HepG2 (cell line): Measurements from ENCODE around the gene ZBTB32. TPM values are rescaled to one million over a fixed set of nuclear protein-coding genes. Genes with fewer than 3 reads are reported as not detected.

ENCODE experiments used
- FOXA1 ChIP-seq, 2 experiments: fragments of 450-650 bp in 1 of 2; sonication (generic) in 1 of 2; formaldehyde crosslinking in 1 of 2; IDR thresholded peaks; 2 replicates each; pipeline versions ENCODE4 v1.4.0 to v1.6.1; 2016 to 2020; ENCODE audit warnings: missing genetic modification reagents in 1 of 2
- HOXA5 ChIP-seq: sonication (generic); formaldehyde crosslinking; IDR thresholded peaks from 2 replicates; pipeline ENCODE4 v1.4.0; 2020; ENCODE audit warnings: missing genetic modification reagents
- JUND ChIP-seq: sonication (generic); formaldehyde crosslinking; IDR thresholded peaks from 2 replicates; pipeline ENCODE4 v1.8.0; 2022; ENCODE audit warnings: mild to moderate bottlenecking, missing genetic modification reagents
- NFATC3 ChIP-seq: sonication (generic); formaldehyde crosslinking; IDR thresholded peaks from 2 replicates; pipeline ENCODE4 v1.5.1; 2020; ENCODE audit warnings: mild to moderate bottlenecking, missing genetic modification reagents
- NFE2L1 ChIP-seq: sonication (generic); formaldehyde crosslinking; IDR thresholded peaks from 2 replicates; pipeline ENCODE4 v1.4.0; 2020; ENCODE audit warnings: missing genetic modification reagents, mild to moderate bottlenecking, borderline replicate concordance
- ONECUT2 ChIP-seq: sonication (generic); formaldehyde crosslinking; IDR thresholded peaks from 2 replicates; pipeline ENCODE4 v1.4.0; 2020; ENCODE audit warnings: missing genetic modification reagents
- POGZ ChIP-seq: sonication (generic); formaldehyde crosslinking; IDR thresholded peaks from 2 replicates; pipeline ENCODE4 v1.4.0; 2020; ENCODE audit warnings: mild to moderate bottlenecking, missing genetic modification reagents
- POLR2AphosphoS5 ChIP-seq: IDR thresholded peaks from 2 replicates; pipeline ENCODE4 v1.6.1; 2012; ENCODE audit warnings: low read depth, low read length
- TCF7 ChIP-seq: sonication (generic); IDR thresholded peaks from 2 replicates; pipeline ENCODE4 v1.6.1; 2016; ENCODE audit warnings: antibody characterized with exemption, low read depth
- THAP11 ChIP-seq: IDR thresholded peaks from 2 replicates; pipeline ENCODE4 v1.6.1; 2016; ENCODE audit warnings: missing biosample characterization, missing genetic modification reagents
- XRCC5 ChIP-seq: fragments of 200-400 bp; formaldehyde crosslinking; optimal IDR thresholded peaks from 2 replicates; pipeline ENCODE3; 2017; ENCODE audit warnings: mild to moderate bottlenecking, low read length
- ZNF556 ChIP-seq: sonication (generic); formaldehyde crosslinking; IDR thresholded peaks from 2 replicates; pipeline ENCODE4 v1.4.0; 2020; ENCODE audit warnings: mild to moderate bottlenecking, missing genetic modification reagents, borderline replicate concordance
- ZNF564 ChIP-seq: sonication (generic); formaldehyde crosslinking; IDR thresholded peaks from 2 replicates; pipeline ENCODE4 v1.8.1; 2023; ENCODE audit warnings: mild to moderate bottlenecking, missing genetic modification reagents
- ZNF570 ChIP-seq: sonication (generic); formaldehyde crosslinking; IDR thresholded peaks from 2 replicates; pipeline ENCODE4 v1.4.0; 2020; ENCODE audit warnings: mild to moderate bottlenecking, missing genetic modification reagents, borderline replicate concordance
- ZNF816 ChIP-seq: sonication (generic); formaldehyde crosslinking; IDR thresholded peaks from 2 replicates; pipeline ENCODE4 v1.8.0; 2022; ENCODE audit warnings: missing genetic modification reagents, mild to moderate bottlenecking, borderline replicate concordance
- polyA plus RNA-seq, 8 experiments: library from polyadenylated mRNA; depleted of rRNA in 3 of 8; stranded (reverse) in 7 of 8; unstranded in 1 of 8; fragments of >200 nt; fragmentation: Illumina TruSeq in 4 of 8; extraction: Trizol in 4 of 8; gene quantifications; 2 replicates each; pipeline versions ENCODE4 v1.2.1 to v1.2.3, GENCODE V29; 2011 to 2016; ENCODE audit warnings: low read depth in 4 of 8, missing spikeins in 1 of 8, mixed read lengths in 1 of 8; ENCODE audit not compliant: insufficient read depth in 1 of 8
- total RNA-seq, 5 experiments: library from RNA; depleted of rRNA; stranded (reverse); fragments of >200 nt; fragmentation: Illumina TruSeq; extraction: Trizol; gene quantifications; 2 replicates each; pipeline ENCODE4 v1.2.3, GENCODE V29; 2016; ENCODE audit warnings: low read depth in 1 of 5
- TF ChIP-seq, protein P1 (sequence below): sonication (generic); formaldehyde crosslinking; IDR thresholded peaks from 2 replicates; pipeline ENCODE4 v1.4.0; 2020; ENCODE audit warnings: mild to moderate bottlenecking, missing genetic modification reagents
- TF ChIP-seq, protein P2 (sequence below): sonication (generic); formaldehyde crosslinking; IDR thresholded peaks from 2 replicates; pipeline ENCODE4 v1.5.0; 2020; ENCODE audit warnings: mild to moderate bottlenecking, missing genetic modification reagents

Gene ZBTB32
- total and polyA plus RNA-seq, 2 of the 13 experiments (the other 11 are each of a cell fraction or from before 2014, with no cell fraction given) = not detected

DNA sequence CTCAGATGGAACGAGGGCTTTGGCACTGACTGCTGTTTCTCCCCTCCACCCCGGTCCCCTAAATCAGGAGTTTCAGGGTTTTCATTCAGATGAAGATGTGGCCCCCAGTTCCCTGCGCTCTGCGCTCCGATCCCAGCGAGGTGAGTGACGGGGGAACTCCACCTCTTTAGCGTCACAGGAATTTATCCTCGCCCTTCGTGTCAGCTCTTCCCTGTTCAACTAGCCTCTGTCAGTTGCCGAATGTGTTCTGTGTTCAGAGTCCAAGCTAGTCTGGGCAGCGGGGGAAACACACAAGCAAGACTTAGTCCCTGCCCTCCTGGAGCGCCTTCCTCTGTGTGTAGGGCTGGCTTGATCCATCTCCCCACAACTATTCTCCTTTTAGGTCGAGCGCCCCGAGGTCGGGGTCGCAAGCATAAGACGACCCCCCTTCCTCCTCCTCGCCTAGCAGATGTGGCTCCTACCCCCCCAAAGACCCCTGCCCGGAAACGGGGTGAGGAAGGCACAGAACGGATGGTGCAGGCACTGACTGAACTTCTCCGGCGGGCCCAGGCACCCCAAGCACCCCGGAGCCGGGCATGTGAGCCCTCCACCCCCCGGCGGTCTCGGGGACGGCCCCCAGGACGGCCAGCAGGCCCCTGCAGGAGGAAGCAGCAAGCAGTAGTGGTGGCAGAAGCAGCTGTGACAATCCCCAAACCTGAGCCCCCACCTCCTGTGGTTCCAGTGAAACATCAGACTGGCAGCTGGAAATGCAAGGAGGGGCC is 15.2 kb downstream of the ZBTB32 start (continued):
- no peak for TF ChIP-seq POGZ (CRISPR knock-in tag)
- no peak for TF ChIP-seq FOXA1 (IDR thresholded peaks at IDR 0.05)
- TF ChIP-seq FOXA1 (CRISPR knock-in tag; IDR thresholded peaks at IDR 0.05) = no peak
- TF ChIP-seq THAP11 = peak; percentile 52
- TF ChIP-seq ZNF570 (CRISPR knock-in tag) = no peak
- TF ChIP-seq JUND (CRISPR knock-in tag) = no peak
- no peak for TF ChIP-seq NFATC3 (CRISPR knock-in tag)
- TF ChIP-seq ZNF556 (CRISPR knock-in tag) = 0 out of 2 replicates have a peak, but pooled peaks have one; percentile 26
- TF ChIP-seq, protein P1, sequence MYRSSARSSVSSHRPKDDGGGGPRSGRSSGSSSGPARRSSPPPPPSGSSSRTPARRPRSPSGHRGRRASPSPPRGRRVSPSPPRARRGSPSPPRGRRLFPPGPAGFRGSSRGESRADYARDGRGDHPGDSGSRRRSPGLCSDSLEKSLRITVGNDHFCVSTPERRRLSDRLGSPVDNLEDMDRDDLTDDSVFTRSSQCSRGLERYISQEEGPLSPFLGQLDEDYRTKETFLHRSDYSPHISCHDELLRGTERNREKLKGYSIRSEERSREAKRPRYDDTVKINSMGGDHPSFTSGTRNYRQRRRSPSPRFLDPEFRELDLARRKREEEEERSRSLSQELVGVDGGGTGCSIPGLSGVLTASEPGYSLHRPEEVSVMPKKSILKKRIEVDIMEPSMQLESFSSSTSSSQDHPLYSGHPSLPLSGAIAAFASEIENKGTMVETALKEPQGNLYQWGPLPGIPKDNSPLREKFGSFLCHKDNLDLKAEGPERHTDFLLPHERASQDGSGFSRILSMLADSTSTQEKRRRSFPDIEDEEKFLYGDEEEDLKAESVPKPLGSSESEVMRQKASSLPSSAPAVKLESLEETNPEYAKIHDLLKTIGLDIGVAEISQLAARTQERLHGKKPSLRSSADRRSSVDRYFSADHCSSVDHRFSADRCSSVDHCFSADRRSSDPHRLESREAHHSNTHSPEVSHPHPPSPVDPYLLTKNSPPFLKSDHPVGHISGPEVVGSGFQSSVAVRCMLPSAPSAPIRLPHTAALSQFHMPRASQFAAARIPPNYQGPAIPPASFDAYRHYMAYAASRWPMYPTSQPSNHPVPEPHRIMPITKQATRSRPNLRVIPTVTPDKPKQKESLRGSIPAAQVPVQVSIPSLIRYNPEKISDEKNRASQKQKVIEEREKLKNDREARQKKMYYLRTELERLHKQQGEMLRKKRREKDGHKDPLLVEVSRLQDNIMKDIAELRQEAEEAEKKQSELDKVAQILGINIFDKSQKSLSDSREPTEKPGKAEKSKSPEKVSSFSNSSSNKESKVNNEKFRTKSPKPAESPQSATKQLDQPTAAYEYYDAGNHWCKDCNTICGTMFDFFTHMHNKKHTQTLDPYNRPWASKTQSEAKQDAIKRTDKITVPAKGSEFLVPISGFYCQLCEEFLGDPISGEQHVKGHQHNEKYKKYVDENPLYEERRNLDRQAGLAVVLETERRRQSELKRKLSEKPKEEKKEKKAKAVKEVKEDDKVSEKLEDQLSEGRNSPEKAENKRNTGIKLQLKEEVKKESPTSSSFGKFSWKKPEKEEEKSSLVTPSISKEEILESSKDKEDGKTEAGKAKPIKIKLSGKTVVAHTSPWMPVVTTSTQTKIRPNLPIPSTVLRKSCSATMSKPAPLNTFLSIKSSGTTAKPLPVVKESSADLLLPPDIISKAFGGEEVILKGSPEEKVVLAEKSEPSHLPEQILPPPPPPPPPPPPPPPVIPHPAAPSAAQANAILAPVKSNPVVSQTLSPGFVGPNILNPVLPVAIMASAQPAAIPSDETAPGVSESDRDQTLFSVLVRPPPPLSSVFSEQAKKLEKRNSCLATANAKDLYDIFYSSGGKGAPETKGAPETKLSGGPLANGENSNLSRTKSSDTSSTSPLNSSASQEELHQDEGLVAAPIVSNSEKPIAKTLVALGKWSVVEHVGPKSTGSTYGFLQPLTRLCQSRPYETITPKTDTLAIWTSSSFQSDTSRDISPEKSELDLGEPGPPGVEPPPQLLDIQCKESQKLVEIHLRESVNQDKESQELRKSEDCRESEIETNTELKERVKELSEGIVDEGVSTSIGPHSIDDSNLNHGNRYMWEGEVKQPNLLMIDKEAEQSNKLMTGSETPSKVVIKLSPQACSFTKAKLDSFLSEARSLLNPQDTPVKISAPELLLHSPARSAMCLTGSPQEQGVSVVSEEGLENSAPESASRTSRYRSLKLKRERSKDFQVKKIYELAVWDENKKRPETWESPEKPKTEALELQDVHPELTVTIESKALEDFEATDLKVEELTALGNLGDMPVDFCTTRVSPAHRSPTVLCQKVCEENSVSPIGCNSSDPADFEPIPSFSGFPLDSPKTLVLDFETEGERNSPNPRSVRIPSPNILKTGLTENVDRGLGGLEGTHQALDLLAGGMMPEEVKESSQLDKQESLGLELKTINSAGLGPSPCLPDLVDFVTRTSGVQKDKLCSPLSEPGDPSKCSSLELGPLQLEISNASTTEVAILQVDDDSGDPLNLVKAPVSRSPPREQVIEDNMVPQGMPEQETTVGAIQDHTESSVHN = no peak
- TF ChIP-seq NFE2L1 (CRISPR knock-in tag) = no peak
- TF ChIP-seq HOXA5 (CRISPR knock-in tag) = no peak
- no peak for TF ChIP-seq ZNF564
- TF ChIP-seq POLR2AphosphoS5 = 0 out of 2 replicates have a peak, but pooled peaks have one; percentile 27
- TF ChIP-seq XRCC5 = no peak
- no peak for TF ChIP-seq ZNF816 (CRISPR knock-in tag)
- TF ChIP-seq, protein P2, sequence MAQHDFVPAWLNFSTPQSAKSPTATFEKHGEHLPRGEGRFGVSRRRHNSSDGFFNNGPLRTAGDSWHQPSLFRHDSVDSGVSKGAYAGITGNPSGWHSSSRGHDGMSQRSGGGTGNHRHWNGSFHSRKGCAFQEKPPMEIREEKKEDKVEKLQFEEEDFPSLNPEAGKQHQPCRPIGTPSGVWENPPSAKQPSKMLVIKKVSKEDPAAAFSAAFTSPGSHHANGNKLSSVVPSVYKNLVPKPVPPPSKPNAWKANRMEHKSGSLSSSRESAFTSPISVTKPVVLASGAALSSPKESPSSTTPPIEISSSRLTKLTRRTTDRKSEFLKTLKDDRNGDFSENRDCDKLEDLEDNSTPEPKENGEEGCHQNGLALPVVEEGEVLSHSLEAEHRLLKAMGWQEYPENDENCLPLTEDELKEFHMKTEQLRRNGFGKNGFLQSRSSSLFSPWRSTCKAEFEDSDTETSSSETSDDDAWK (CRISPR knock-in tag) = no peak
- TF ChIP-seq TCF7 = no peak
- TF ChIP-seq ONECUT2 (CRISPR knock-in tag) = no peak
